Upper lobe of right lung (tissue), 1 donor: ENCODE measurements around the gene NEK7. TPM values are rescaled to one million over a fixed set of nuclear protein-coding genes. Genes with fewer than 3 reads are reported as not detected.
"Not testable (repeated sequence)": the region's sequence is repeated elsewhere in the genome, so short reads cannot be mapped to it uniquely, and the experiment has no call there.

Experiments used
- ATAC-seq: fragments of 200-7000 bp; cut with Tn5 transposase; one replicate; pipeline ENCODE4 v1.9.1; 2020; ENCODE audit warnings: mild to moderate bottlenecking, moderate library complexity
- DNase-seq: peaks from one replicate; pipeline ENCODE4 v3.0.0-alpha.2; 2020
- H3K27ac ChIP-seq: fragments of 200-600 bp; one replicate; pipeline ENCODE4 v1.8.0; 2022
- H3K27me3 ChIP-seq: fragments of 200-600 bp; one replicate; pipeline ENCODE4 v1.8.0; 2022; ENCODE audit warnings: mild to moderate bottlenecking
- H3K36me3 ChIP-seq: fragments of 200-600 bp; one replicate; pipeline ENCODE4 v1.8.0; 2022
- H3K4me1 ChIP-seq: fragments of 200-600 bp; one replicate; pipeline ENCODE4 v1.8.0; 2022
- H3K4me3 ChIP-seq: fragments of 200-600 bp; one replicate; pipeline ENCODE4 v1.8.0; 2022; ENCODE audit warnings: mild to moderate bottlenecking
- H3K9me3 ChIP-seq: fragments of 200-600 bp; one replicate; pipeline ENCODE4 v1.8.0; 2022
- CTCF ChIP-seq: fragments of 200-600 bp; IDR thresholded peaks from one replicate; pipeline ENCODE4 v1.8.0; 2022; ENCODE audit warnings: antibody characterized with exemption
- intact Hi-C: fragments of 100-400 bp; cut with DNase I; formaldehyde crosslinking; loops from one replicate; pipeline ENCODE4 v1.11.0; 2022
- total RNA-seq: library from RNA; stranded (reverse); fragmentation: NEBNext Ultra II Directional; extraction: Animal tissue kit (Norgen Biotek cat#: 25700); gene quantifications from one replicate; pipeline ENCODE4 v1.2.1, GENCODE V29; 2021
- donor health status: DM: no; HTN: yes; CAD: no; lungs with severe emphysema.

NEK7 gene
- total RNA-seq, 1 donor from 2014 or later, result 96.9 TPM

DNA sequence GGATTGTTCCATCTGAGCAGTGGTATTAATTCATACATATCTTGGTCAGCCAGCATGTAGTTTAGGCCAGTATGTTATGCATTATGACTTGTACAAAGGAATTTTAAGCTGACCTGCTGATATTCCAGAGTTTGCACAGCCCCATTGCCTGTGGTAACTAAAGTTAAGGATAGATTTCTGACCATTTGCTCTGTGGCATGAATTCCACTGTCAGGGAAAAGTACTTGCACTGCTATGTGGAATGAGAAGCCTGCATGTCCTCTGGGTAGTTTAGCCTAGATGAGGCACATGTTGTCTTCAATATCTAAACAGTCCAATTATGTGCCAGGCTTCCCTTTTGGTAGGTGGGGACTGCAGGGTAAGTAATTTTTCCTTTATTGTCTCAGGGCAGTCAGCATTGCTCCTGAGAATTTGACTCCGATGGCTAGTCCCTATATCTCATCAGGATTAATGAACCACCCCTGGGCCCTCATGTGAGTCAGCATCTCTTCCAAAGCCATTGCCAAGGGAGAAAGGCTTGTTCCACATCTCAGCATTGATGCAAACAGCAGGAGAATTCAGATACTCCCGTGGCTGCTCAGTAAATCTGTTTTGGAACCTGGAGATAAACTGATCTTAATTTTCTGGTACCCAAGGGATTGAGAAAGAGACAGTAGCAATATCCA lies 30.2 kb downstream of the NEK7 start:
- Histone ChIP-seq H3K27ac (no peak overlapping the region), H3K4me3 (no peak overlapping the region), H3K9me3 (no peaks in the 10 kb centered on the region), H3K4me1 (peaks cover 53% of the 10 kb centered on the region), H3K36me3 (no peaks in the 10 kb centered on the region), H3K27me3 (no peaks in the 10 kb centered on the region)
- TF ChIP-seq CTCF, result no peak
- ATAC-seq (no peak), DNase-seq (no peak)
- intact Hi-C loops, result no loop called here

- H3K9me3 ChIP-seq, result no peaks in the 10 kb centered on the region
- DNase-seq (no peak), ATAC-seq (no peak)
- no peak overlapping the region for H3K27ac ChIP-seq
- no peak for TF ChIP-seq CTCF
- intact Hi-C loops, result no loop called here
- H3K27me3 ChIP-seq, result no peaks in the 10 kb centered on the region
- H3K4me3 ChIP-seq, result no peak overlapping the region
- H3K4me1 ChIP-seq, result peaks cover 60% of the 10 kb centered on the region
- no peaks in the 10 kb centered on the region for H3K36me3 ChIP-seq
Observed at GRCh38 chr1:198187973-198188588, 31.3 kb downstream of the NEK7 start.

GRCh38 chr1:198191117-198191516 lies 34.3 kb downstream of the NEK7 start:
- intact Hi-C loops, result no loop called here
- Histone ChIP-seq H3K4me3 (no peak overlapping the region), H3K36me3 (no peaks in the 10 kb centered on the region), H3K27me3 (no peaks in the 10 kb centered on the region), H3K27ac (peak overlapping the region; percentile 26), H3K4me1 (peaks cover 45% of the 10 kb centered on the region), H3K9me3 (no peaks in the 10 kb centered on the region)
- ATAC-seq (no peak), DNase-seq (no peak)
- TF ChIP-seq CTCF, result no peak

DNA sequence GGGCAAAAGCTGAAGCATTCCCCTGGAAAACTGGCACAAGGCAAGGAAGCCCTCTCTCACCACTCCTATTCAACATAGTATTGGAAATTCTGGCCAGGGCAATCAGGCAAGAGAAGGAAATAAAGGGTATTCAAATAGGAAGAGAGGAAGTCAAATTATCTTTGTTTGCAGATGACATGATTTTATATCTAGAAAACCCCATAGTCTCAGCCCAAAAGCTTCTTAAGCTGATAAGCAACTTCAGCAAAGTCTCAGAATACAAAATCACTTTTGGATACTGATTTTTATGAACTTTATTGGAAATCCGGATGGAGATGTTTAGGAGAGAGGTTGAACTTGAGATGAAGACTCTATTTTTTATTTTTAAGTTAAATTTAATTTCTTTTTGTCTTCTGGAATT lies 37.1 kb downstream of the NEK7 start:
- H3K4me3 ChIP-seq, H3K27ac ChIP-seq, ATAC-seq, intact Hi-C loops, H3K9me3 ChIP-seq, H3K36me3 ChIP-seq, H3K27me3 ChIP-seq, DNase-seq: not testable (repeated sequence)
- peaks cover 42% of the 10 kb centered on the region for H3K4me1 ChIP-seq

- Histone ChIP-seq H3K36me3 (no peaks in the 10 kb centered on the region), H3K27me3 (no peaks in the 10 kb centered on the region), H3K9me3 (no peaks in the 10 kb centered on the region), H3K27ac (no peak overlapping the region), H3K4me1 (peaks cover 29% of the 10 kb centered on the region), H3K4me3 (no peak overlapping the region)
- intact Hi-C loops, result no loop called here
- ATAC-seq, result no peak
- no peak for TF ChIP-seq CTCF
- DNase-seq, result no peak
Observed at GRCh38 chr1:198196630-198197029, 39.8 kb downstream of the NEK7 start.

- TF ChIP-seq CTCF, result no peak
- intact Hi-C loops, result no loop called here
- H3K36me3 ChIP-seq, result no peaks in the 10 kb centered on the region
- H3K27ac ChIP-seq, result no peak overlapping the region
- H3K4me3 ChIP-seq, result no peak overlapping the region
- H3K4me1 ChIP-seq, result peaks cover 24% of the 10 kb centered on the region
- ATAC-seq (no peak), DNase-seq (no peak)
- H3K9me3 ChIP-seq, result no peaks in the 10 kb centered on the region
- H3K27me3 ChIP-seq, result no peaks in the 10 kb centered on the region
Observed at GRCh38 chr1:198197285-198197684, 40.5 kb downstream of the NEK7 start.
